HG03469 (cell line): Measurements from ENCODE around the gene DDAH1.
"Not testable (repeated sequence)": the region's sequence is repeated elsewhere in the genome, so short reads cannot be mapped to it uniquely, and the experiment has no call there.

Experiments
- ATAC-seq: cut with Tn5 transposase; IDR thresholded peaks from one replicate; pipeline ENCODE4 v1.9.1; 2021; ENCODE audit warnings: mild to moderate bottlenecking, moderate library complexity, moderate number of reproducible peaks; ENCODE audit not compliant: unreplicated experiment

DDAH1 gene

DNA sequence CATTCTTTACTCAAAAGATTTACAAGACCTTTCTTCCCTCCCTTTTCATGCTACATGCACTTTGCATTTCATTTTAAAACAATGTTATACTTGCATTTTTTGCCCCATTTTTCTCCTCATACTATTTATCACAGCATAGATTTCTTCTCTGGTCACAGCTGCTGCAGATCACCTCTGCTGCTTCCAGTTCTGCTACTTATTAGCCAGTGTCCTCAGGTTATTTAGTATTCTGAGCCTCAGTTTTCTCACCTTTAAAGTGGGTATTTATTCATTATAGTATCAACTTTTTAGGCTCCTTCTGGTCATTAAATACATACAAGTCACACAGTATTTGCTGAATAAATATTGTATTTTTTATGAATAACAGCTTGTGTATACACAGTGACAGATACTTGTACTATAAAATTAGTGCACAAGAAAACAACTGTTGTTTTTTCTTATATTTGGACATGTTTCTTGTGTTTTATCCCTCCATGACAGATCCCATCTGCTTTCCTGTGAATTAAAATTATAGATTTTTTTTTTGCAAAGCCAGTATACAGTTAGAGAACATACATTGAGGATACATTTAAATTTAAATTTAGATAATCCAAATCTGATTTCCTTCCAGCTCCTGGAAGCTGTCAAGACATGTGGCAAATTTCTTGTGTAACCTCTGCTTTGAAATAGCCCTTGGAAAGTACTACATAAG lies 103.2 kb downstream of the DDAH1 start:
- ATAC-seq = no peak

DNA sequence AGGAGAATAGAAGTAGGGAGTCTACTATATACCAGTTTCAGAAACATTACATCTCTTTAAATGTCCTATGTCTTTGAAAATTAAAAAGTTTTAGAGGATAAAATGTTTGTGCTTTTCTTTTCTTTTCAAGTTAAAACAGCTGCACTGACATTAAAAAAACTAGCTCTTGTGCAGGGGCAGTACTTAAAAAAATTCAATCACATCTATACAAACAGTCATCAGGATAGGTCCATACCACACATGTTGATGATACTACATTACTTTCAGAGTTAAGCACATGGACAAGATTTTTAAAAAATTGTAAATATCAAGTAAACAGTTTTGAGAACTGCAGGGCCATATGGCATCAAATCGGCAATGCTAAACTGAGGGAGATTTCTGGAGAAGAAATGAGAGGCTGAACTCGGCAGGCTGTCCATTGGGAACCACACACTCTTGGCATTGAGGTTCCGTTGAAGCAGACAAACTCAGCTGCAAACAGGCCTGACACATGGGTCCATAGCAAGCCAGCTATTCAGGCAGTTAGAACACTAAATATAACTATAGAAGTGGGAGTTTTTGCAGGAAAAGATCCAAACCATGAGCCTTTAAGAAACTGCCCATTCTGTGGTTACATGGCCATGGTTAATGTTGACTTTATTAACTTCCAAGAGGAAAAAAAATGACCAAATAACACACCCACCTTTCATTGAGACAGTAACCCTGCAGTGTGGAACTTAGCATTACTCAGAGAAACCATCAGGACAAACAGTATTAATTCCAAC lies 104.0 kb downstream of the DDAH1 start:
- no peak for ATAC-seq

DNA sequence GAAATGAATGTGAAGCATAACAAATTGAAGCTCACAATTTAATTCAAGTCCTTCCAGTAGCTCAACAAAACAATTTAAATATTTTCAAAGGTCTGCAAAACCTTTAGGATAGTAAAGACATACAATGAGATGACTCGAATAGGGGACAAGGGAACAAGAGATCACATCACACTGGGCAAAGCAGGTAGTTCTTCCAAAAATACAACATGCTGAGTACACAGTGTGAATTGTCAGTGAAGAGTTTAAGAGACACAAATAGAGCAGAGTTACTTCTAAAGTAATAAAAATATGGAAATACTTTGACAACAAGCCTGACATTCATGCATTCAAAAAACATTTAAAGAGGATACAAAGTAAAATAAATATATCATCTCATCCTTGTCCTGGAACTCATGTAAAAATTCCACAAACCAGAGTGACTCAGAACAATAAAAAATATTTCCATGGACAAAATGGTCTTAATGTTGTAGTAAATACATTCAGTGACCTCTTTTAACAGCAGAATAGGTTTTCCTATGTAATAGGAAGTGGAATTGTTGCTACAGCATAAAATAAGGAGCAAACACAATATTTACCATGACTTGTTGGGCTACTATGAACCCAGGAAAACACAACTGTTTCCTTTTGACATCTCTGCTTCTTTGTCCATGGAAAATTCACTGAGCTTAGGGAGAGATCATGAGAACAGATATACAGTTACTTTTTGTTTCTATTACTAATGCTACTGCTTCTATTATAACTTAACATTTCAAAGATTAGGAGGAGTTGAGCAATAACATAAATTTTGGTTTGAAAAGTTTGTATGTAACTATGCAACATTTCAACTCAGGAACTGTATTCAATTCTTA lies 104.9 kb downstream of the DDAH1 start:
- no peak for ATAC-seq

DNA sequence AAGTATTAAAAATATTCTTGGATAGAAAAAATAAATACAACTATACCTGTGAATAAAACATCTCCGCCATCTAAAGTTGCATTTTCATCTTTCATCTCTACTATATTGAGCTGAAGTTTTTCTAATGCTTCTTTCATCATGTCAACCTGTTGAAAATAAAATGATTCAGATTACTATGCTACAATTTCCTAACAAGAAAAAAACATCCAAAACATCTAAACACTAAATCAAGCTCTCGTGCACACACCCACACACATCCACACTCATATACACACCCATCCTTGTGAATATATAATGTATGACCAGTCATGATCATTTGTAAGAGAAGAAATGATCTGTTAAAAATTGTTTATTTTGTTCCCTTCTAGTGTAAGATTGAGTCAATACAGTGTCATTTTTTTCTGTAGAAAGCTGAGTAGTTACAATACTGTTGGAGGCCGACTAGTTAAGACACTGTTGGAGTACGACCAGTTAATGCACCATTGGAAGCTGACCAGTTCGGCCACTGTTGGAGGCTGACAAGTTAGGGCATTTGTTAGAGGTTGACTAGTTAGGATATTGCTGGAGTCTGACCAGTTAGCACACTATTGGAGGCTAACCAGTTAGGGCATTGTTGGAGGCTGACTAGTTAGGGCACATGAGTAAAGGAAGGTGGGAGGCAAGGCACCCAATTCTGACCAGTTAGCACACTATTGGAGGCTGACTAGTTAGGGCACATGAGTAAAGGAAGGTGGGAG lies 106.1 kb downstream of the DDAH1 start:
- no peak for ATAC-seq

DNA sequence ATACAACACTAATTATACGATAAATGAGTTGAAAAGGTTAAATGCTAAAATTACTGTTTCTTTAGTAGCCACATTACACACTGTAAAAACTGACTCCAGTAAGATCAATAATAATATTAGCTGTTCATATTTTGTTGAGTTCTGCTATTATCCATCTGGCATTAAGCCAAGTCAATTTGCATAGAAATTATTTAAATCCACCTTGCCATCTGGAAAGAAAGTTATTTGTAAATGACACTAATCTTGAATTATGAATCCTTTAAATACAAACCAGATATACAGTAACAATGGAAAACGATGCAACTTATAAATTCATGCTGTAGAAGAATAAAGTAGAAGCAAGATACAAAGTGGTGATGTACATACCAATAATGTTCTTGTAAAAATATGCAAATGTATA lies 107.1 kb downstream of the DDAH1 start:
- no peak for ATAC-seq

DNA sequence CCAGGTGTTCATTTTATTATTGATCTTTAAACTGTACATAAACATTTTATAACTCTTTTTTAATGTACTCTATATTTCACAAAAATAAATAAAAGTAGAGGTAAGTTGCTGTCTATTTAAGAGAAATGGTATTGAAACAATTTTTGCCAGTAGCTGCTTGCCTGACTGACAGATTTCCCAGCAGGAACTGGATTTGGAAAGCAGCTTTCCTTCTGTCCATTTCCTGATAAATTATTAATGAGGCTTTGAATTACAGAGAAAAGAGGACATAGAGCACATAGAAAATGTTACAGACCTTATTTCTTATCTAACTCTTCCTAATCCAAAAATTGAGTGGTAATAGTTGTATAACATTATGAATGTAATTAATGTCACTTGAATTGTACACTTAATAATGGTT lies 108.8 kb downstream of the DDAH1 start:
- ATAC-seq = no peak

DNA sequence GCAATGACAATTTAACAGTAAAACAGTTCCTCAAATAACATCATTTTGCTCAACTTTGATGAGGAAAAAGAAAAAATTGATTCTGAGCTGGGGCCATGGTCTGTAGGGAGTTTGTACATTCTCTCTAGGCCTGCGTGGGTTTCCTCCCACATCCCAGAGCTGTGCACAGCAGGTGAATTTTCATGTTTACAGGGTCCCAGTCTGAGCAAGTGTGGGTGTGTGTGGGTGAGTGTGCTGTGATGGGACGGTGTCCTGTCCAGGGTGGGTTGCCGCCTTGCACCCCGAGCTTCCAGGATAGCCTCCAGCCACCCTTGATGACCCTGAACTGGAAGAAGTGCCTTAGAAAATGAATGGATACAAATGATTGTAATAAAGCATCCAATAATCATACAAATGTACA lies 112.9 kb downstream of the DDAH1 start:
- no peak for ATAC-seq

- ATAC-seq = no peak
Measured at GRCh38 chr1:85351202-85351828, 113.6 kb downstream of the DDAH1 start.

DNA sequence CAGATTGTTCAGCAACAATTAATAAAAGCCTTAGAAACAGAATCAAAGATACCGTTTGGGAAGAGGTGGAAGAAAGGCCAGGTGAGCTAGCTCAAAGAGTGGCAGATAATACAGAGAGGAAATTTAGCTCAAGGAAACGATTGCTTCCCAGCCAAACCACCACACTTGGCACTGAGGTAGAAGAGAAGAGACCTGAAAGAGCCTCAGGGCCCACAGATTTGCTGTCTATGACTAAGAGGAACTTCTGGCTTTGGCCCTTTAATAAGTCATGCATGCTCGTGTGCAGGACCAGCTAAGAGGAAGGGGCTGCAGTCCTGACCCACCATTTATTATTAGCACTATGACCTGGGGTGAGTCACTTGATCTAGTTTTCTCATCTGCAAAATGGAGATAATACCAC lies 115.7 kb downstream of the DDAH1 start:
- no peak for ATAC-seq

- no peak for ATAC-seq
Measured at GRCh38 chr1:85347908-85348307, 117.1 kb downstream of the DDAH1 start.

- not testable (repeated sequence) for ATAC-seq
Measured at GRCh38 chr1:85347275-85347674, 117.7 kb downstream of the DDAH1 start.

DNA sequence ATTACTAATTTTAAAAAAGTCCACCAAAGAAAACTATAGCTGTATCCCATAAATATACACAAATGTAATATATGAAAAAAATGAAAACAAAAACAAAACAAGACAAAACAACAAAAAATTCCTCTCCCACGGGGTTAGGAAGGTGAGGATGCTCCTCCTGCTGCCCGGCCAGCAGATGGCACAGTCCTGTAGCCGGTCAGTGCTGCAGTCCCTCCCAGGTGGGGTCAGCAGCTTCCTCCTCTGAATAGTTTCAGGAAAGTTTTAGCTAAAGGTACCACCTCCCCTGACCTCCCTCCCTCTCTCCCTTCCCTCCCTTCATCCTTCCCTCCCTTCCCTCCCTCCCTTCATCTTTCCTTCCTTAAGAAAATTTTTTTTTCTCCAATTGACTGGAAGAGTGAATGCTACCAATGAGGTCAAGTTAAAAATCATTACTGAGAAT lies 120.7 kb downstream of the DDAH1 start:
- ATAC-seq = no peak

- ATAC-seq = no peak
Measured at GRCh38 chr1:85343612-85344255, 121.2 kb downstream of the DDAH1 start.

DNA sequence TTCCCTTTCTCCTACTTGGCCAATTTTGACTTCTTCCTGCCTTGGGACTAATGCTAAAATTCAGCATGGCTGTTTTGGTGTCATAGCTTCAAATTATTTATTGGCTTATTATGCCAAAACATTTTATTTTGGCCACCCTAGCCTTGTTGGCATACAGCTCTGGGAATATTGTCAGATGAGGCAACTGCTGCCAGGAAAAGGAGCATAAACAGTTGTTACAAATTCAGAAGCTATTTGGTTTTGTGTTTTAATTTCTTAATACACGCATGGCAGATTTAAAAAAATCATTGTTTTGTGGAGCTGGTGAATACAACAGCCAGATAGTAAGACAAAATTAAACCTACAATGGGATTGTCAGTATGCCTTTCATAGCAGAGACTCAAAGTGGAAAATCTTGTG lies 121.7 kb downstream of the DDAH1 start:
- ATAC-seq = no peak

- ATAC-seq = no peak
Measured at GRCh38 chr1:85342207-85342606, 122.8 kb downstream of the DDAH1 start.

DNA sequence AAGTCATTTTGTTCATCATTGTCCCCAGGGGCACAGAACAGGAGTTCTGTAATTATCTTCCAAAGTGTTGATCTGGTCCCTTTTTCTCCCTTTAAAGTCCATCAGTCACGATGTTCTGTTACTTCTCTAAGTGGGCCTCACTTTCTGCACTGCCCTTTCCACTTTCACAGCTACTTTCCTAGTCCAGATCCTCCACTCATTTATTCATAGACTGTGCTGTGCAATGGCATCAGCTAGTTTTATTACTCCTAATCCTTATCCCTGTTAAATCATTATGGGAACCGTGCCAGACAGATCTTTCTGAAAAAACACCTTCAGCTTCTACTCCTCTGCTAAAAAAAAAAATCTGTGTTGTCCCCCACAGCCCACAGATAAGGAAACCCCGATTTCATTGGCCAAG lies 124.5 kb downstream of the DDAH1 start:
- ATAC-seq = no peak

- no peak for ATAC-seq
Measured at GRCh38 chr1:85339656-85340399, 125.1 kb downstream of the DDAH1 start.

DNA sequence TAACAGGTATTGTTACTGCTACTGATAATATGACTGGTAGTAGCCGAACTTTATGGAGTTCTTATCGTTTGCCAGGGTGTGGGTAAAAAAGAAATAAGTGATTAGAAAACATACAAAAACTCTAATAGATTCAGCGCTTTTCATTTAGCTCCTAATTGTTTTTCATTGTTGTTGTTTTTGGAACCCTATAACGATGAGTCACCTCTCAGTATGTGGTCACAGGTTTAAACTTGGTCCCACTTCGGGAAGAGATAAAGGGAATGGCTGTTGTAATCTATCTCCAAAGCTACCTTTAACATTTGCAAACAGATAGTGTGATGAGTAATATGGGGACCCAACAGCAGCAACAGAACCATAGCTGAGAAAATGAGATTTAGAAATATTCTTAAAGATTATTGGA lies 125.9 kb downstream of the DDAH1 start:
- ATAC-seq = no peak

- ATAC-seq = peak; percentile 61
Measured at GRCh38 chr1:85334962-85335361, 130.0 kb downstream of the DDAH1 start.
